ENCODE results near the gene C14orf132. TPM values are rescaled to one million over a fixed set of nuclear protein-coding genes. Genes with fewer than 3 reads are reported as not detected.

Gene C14orf132
- total and polyA plus RNA-seq, 2 donors (not counting 1 experiment from before 2014, with no cell fraction given): 0.30 to 0.85 TPM

DNA sequence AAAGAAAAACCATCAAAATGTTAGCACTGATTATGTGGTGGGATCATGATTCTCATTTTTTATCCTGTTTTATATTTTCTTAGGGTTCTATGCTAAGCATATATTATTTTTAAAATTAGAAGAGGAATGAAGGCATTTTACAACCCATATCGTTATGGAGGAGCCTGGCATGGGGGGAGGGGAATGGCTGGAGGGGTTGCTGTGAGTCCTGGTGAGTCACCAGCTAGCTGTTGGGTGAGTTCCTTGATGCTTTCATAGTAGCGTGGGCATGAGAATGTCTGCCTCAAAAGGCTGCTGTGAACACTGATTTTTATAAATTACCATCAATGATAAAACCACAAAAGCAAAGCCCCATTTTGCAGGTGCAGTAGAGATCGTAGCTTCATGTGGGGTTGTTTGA is 46.9 kb downstream of the C14orf132 start:
- H4K20me1 ChIP-seq (ENCODE audit: control insufficient read depth, insufficient read depth, low read length, poor library complexity, severe bottlenecking): no peaks in the 10 kb centered on the region
- Mint-ChIP-seq H3K9me3 (ENCODE audit: insufficient read depth) (no peaks in the 10 kb centered on the region), H3K4me1 (no peaks in the 10 kb centered on the region), H3K27ac (no peak overlapping the region), H3K27me3 (peaks cover 12% of the 10 kb centered on the region), H3K4me3 (no peak overlapping the region)
- POLR2A ChIA-PET: no interaction called here
- TF ChIP-seq, protein P1, sequence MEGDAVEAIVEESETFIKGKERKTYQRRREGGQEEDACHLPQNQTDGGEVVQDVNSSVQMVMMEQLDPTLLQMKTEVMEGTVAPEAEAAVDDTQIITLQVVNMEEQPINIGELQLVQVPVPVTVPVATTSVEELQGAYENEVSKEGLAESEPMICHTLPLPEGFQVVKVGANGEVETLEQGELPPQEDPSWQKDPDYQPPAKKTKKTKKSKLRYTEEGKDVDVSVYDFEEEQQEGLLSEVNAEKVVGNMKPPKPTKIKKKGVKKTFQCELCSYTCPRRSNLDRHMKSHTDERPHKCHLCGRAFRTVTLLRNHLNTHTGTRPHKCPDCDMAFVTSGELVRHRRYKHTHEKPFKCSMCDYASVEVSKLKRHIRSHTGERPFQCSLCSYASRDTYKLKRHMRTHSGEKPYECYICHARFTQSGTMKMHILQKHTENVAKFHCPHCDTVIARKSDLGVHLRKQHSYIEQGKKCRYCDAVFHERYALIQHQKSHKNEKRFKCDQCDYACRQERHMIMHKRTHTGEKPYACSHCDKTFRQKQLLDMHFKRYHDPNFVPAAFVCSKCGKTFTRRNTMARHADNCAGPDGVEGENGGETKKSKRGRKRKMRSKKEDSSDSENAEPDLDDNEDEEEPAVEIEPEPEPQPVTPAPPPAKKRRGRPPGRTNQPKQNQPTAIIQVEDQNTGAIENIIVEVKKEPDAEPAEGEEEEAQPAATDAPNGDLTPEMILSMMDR (IDR thresholded peaks at IDR 0.05): no peak
- no peak for TF ChIP-seq EZH2 (IDR thresholded peaks at IDR 0.05; ENCODE audit: borderline replicate concordance, insufficient read depth, low read depth, low read length, poor library complexity, severe bottlenecking)
- intact Hi-C loops (cut with micrococcal nuclease): no loop called here
- H3K4me3 ChIP-seq (ENCODE audit: control extremely low read depth in 1 of 5, extremely low read depth in 1 of 5, insufficient read depth in 1 of 5, low read depth in 2 of 5, low read length in 4 of 5): no peak overlapping the region
- H3K4me1 ChIP-seq (ENCODE audit: control insufficient read depth in 2 of 2, insufficient read depth in 2 of 2, low read length in 2 of 2): no peaks in the 10 kb centered on the region
- no peak overlapping the region for H3K4me2 ChIP-seq (replicated peaks; ENCODE audit: low read depth, low read length, poor library complexity, severe bottlenecking)
- H3K27ac ChIP-seq (ENCODE audit: low read length in 2 of 2): no peak overlapping the region
- no peaks in the 10 kb centered on the region for H3K36me3 ChIP-seq (replicated peaks in 1 of 2; ENCODE audit: control extremely low read depth in 1 of 2, control insufficient read depth in 1 of 2, extremely low read depth in 1 of 2, insufficient read depth in 2 of 2, low read length in 1 of 2)
- H3K27me3 ChIP-seq (replicated peaks in 1 of 4; ENCODE audit: control extremely low read depth in 1 of 4, control insufficient read depth in 3 of 4, insufficient read depth in 4 of 4, low read length in 3 of 4): peaks cover 0 to 10% (median 1%) of the 10 kb centered on the region in 4 experiments
- H3K9me3 ChIP-seq (ENCODE audit: control extremely low read depth in 1 of 3, control insufficient read depth in 2 of 3, insufficient read depth in 1 of 3, low read length in 2 of 3): peaks cover 0 to 3% (median 0%) of the 10 kb centered on the region in 3 donors
- H3K79me2 ChIP-seq (ENCODE audit: control insufficient read depth, insufficient read depth, low read length): no peaks in the 10 kb centered on the region
- DNase-seq: no peak
- no peak overlapping the region for H2AFZ ChIP-seq (ENCODE audit: insufficient read depth, low read depth, low read length, poor library complexity, severe bottlenecking)
- H3K9ac ChIP-seq (ENCODE audit: low read length): no peak overlapping the region
- no peak for ATAC-seq (ENCODE audit: low read depth)
- no CpG with 5 or more reads among the region's 3 CpGs for WGBS (ENCODE audit: insufficient coverage)
- CTCF ChIA-PET: no interaction called here

DNA sequence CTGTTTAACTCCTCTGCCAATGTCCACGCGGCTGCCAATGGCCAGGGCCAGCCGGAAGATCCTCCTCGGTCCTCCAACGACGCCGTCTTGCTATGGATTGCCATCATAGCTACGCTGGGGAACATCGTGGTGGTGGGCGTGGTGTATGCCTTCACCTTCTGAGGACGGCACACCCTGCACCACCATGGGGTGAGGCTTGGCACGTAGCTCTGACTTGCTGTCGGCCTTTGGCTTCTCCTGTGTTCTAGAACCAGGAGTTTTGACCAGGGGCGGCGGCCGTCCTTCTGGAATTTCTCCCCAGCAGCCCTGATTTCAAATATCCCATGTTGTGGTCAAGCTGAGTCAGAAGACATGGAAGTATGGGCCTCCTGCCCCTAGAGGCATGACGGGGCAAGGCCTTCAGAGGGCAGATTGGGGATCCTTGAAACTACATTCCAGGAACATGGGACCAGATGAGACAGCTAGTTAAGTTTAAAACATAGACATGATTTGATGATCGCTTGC is 47.5 kb downstream of the C14orf132 start:
- CTCF ChIA-PET: no interaction called here
- peaks cover 0 to 10% (median 1%) of the 10 kb centered on the region in 4 experiments for H3K27me3 ChIP-seq (replicated peaks in 1 of 4; ENCODE audit: control extremely low read depth in 1 of 4, control insufficient read depth in 3 of 4, insufficient read depth in 4 of 4, low read length in 3 of 4)

More for the DNA sequence above, 47.5 kb downstream of the C14orf132 start:
- H3K27ac Mint-ChIP-seq: no peak overlapping the region
- Histone ChIP-seq H2AFZ (ENCODE audit: insufficient read depth, low read depth, low read length, poor library complexity, severe bottlenecking) (no peak overlapping the region), H4K20me1 (ENCODE audit: control insufficient read depth, insufficient read depth, low read length, poor library complexity, severe bottlenecking) (no peaks in the 10 kb centered on the region), H3K9ac (ENCODE audit: low read length) (no peak overlapping the region), H3K27ac (ENCODE audit: low read length in 2 of 2) (no peak overlapping the region), H3K9me3 (ENCODE audit: control extremely low read depth in 1 of 3, control insufficient read depth in 2 of 3, insufficient read depth in 1 of 3, low read length in 2 of 3) (peaks cover 0 to 3% (median 0%) of the 10 kb centered on the region in 3 donors), H3K4me3 (ENCODE audit: control extremely low read depth in 1 of 5, extremely low read depth in 1 of 5, insufficient read depth in 1 of 5, low read depth in 2 of 5, low read length in 4 of 5) (no peak overlapping the region), H3K79me2 (ENCODE audit: control insufficient read depth, insufficient read depth, low read length) (no peaks in the 10 kb centered on the region), H3K4me2 (replicated peaks; ENCODE audit: low read depth, low read length, poor library complexity, severe bottlenecking) (no peak overlapping the region), H3K36me3 (replicated peaks in 1 of 2; ENCODE audit: control extremely low read depth in 1 of 2, control insufficient read depth in 1 of 2, extremely low read depth in 1 of 2, insufficient read depth in 2 of 2, low read length in 1 of 2) (no peaks in the 10 kb centered on the region), H3K4me1 (ENCODE audit: control insufficient read depth in 2 of 2, insufficient read depth in 2 of 2, low read length in 2 of 2) (no peaks in the 10 kb centered on the region)
- no peak overlapping the region for H3K4me3 Mint-ChIP-seq
- H3K4me1 Mint-ChIP-seq: no peaks in the 10 kb centered on the region
- intact Hi-C loops (cut with micrococcal nuclease): no loop called here
- DNase-seq (no peak), ATAC-seq (ENCODE audit: low read depth) (no peak)
- 93% methylated on average over 18 of the region's 18 CpGs for WGBS (ENCODE audit: insufficient coverage)
- peaks cover 9% of the 10 kb centered on the region for H3K27me3 Mint-ChIP-seq
- TF ChIP-seq, protein P1 (IDR thresholded peaks at IDR 0.05): no peak
- TF ChIP-seq EZH2 (IDR thresholded peaks at IDR 0.05; ENCODE audit: borderline replicate concordance, insufficient read depth, low read depth, low read length, poor library complexity, severe bottlenecking): no peak
- no peaks in the 10 kb centered on the region for H3K9me3 Mint-ChIP-seq (ENCODE audit: insufficient read depth)
- POLR2A ChIA-PET: no interaction called here

All from B cell (primary cell).